ENCODE results near the gene SEL1L. TPM values are rescaled to one million over a fixed set of nuclear protein-coding genes. Genes with fewer than 3 reads are reported as not detected.

Gene SEL1L
- total RNA-seq, 1 donor from 2014 or later: 43.1 TPM

DNA sequence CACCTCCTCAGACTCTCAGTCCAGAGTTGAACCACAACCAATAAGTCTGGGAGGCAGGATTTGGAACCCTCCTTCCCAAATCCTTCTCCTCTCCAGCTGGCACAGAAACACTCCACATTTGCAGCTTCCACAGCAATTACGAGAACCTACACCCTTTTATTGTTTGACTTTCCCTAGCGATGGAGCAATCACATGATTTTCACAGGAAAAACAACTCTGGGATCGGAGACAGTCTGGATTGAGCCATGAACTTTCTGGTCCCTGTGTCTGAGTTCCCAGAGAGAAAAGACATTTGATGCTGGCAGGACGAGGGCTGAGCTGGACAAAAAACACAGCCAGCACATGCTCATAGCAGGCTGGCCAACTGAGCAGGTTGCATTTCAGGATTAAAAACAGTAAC, 84.5 kb downstream of the SEL1L start:
- peaks cover 51% of the 10 kb centered on the region for H3K4me1 Mint-ChIP-seq (ENCODE audit: low read depth, unreplicated experiment)
- peaks cover 6% of the 10 kb centered on the region for H3K27me3 Mint-ChIP-seq (ENCODE audit: unreplicated experiment)
- peak overlapping the region; percentile 95 for H3K27ac Mint-ChIP-seq (ENCODE audit: unreplicated experiment)
- peak overlapping the region; percentile 78 for H3K4me3 Mint-ChIP-seq (ENCODE audit: unreplicated experiment)
- no peak for DNase-seq
- H3K36me3 Mint-ChIP-seq (ENCODE audit: unreplicated experiment): peaks cover 2% of the 10 kb centered on the region
- H3K9me3 Mint-ChIP-seq (ENCODE audit: unreplicated experiment): peaks cover 16% of the 10 kb centered on the region
- TF ChIP-seq, protein P1, sequence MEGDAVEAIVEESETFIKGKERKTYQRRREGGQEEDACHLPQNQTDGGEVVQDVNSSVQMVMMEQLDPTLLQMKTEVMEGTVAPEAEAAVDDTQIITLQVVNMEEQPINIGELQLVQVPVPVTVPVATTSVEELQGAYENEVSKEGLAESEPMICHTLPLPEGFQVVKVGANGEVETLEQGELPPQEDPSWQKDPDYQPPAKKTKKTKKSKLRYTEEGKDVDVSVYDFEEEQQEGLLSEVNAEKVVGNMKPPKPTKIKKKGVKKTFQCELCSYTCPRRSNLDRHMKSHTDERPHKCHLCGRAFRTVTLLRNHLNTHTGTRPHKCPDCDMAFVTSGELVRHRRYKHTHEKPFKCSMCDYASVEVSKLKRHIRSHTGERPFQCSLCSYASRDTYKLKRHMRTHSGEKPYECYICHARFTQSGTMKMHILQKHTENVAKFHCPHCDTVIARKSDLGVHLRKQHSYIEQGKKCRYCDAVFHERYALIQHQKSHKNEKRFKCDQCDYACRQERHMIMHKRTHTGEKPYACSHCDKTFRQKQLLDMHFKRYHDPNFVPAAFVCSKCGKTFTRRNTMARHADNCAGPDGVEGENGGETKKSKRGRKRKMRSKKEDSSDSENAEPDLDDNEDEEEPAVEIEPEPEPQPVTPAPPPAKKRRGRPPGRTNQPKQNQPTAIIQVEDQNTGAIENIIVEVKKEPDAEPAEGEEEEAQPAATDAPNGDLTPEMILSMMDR (IDR thresholded peaks at IDR 0.05; ENCODE audit: partially characterized antibody, unreplicated experiment): no peak

DNA sequence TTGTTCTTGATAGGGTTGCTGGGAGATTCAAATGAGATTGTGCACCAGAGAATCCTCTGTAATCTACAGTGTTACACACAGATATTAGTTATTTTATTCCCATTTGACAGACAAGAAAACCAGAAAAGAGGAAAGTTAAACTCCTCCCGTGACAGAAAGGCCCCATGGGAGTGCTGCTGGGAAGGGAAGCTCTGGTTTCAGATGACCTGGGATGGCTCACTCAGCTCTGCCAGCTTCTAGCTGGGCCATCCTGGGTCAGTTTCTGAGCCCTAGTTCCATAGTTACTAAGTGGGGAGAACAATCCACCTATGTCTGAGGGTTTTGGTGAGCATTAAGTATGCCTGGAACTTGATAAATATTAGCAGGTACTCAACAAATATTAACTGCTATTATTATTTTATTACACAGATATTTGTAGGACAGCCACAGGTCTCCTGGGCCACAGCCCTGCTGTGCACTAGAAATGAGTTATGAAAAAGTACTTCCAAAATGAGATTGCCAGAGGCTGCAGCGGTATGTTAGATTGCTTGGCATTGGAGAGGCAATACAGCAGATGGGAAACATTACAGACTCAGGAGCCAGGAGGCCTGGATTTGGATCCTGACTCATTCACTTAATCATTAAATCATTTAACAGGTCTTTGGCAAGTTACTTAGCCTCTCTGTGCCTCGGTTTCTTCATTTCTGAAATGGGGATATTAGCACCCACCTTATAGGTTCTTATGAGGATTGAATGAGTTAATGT, 86.5 kb downstream of the SEL1L start:
- TF ChIP-seq, protein P1 (IDR thresholded peaks at IDR 0.05; ENCODE audit: partially characterized antibody, unreplicated experiment): no peak
- DNase-seq: no peak
- H3K27ac Mint-ChIP-seq (ENCODE audit: unreplicated experiment): peak overlapping the region; percentile 62
- peaks cover 40% of the 10 kb centered on the region for H3K4me1 Mint-ChIP-seq (ENCODE audit: low read depth, unreplicated experiment)
- peaks cover 19% of the 10 kb centered on the region for H3K9me3 Mint-ChIP-seq (ENCODE audit: unreplicated experiment)
- no peak overlapping the region for H3K4me3 Mint-ChIP-seq (ENCODE audit: unreplicated experiment)
- peaks cover 6% of the 10 kb centered on the region for H3K27me3 Mint-ChIP-seq (ENCODE audit: unreplicated experiment)
- peaks cover 4% of the 10 kb centered on the region for H3K36me3 Mint-ChIP-seq (ENCODE audit: unreplicated experiment)

DNA sequence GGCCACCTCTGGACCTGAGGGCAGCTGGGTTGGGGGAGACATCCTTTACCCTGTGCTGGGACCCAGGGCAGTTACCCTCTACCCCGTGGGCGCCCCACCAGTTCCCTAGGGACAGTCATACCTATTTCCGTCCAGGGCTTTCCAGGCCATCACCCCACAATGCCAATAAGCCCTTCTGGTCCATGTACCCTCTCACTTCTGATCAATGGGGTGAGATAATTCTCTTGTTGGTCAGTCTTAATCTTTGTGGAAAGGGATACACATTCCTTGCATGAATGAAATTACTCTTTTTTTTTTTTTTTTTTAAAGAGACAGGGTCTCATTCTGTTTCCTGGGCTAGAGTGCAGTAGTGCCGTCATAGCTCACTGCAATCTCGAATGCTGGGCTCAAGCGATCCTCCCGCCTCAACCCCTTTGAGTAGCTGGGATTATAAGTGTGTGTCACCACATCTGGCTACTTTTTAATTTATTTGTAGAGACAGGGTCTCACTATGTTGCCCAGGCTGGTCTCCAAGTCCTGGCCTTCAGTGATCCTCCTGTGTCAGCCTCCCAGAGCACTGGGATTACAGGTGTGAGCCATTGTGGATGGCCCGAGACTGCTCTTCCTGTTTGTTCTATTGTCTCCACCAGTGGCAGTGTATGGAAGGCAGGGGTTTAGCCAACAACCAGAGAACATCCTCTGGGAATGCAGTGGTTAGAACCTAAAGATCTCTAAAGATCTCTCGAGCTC, 87.2 kb downstream of the SEL1L start:
- peaks cover 20% of the 10 kb centered on the region for H3K9me3 Mint-ChIP-seq (ENCODE audit: unreplicated experiment)
- H3K36me3 Mint-ChIP-seq (ENCODE audit: unreplicated experiment): peaks cover 4% of the 10 kb centered on the region
- no peak overlapping the region for H3K4me3 Mint-ChIP-seq (ENCODE audit: unreplicated experiment)
- peaks cover 40% of the 10 kb centered on the region for H3K4me1 Mint-ChIP-seq (ENCODE audit: low read depth, unreplicated experiment)
- no peak for DNase-seq
- H3K27ac Mint-ChIP-seq (ENCODE audit: unreplicated experiment): peak overlapping the region; percentile 62
- H3K27me3 Mint-ChIP-seq (ENCODE audit: unreplicated experiment): peaks cover 8% of the 10 kb centered on the region
- TF ChIP-seq, protein P1 (IDR thresholded peaks at IDR 0.05; ENCODE audit: partially characterized antibody, unreplicated experiment): no peak

DNA sequence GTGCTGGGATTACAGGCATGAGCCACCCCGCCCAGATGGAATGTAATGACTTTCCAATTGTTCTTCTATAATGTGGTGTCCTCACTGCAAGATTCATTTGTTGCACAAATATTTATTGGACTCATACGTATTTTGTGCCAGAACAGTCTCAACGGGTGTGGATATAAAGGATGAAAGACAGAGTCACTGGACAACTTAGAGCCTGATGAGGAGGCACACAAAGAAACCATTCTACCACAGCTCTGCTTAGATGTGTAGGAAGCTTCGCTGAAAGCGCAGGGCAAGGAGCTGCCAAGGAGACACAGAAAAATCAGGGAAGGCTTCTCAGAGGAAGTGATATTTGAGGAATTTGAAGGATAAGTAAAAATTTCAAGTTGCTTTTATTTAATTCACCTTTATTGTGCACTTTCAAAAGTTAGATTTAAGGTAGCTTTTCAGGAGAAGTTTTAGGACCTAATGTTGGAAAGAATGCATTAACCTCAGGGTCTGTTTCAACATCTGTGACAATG, 92.0 kb downstream of the SEL1L start:
- Mint-ChIP-seq H3K36me3 (ENCODE audit: unreplicated experiment) (peaks cover 8% of the 10 kb centered on the region), H3K4me1 (ENCODE audit: low read depth, unreplicated experiment) (peaks cover 8% of the 10 kb centered on the region), H3K27me3 (ENCODE audit: unreplicated experiment) (peaks cover 6% of the 10 kb centered on the region), H3K9me3 (ENCODE audit: unreplicated experiment) (peaks cover 11% of the 10 kb centered on the region), H3K4me3 (ENCODE audit: unreplicated experiment) (no peak overlapping the region), H3K27ac (ENCODE audit: unreplicated experiment) (no peak overlapping the region)
- TF ChIP-seq, protein P1 (IDR thresholded peaks at IDR 0.05; ENCODE audit: partially characterized antibody, unreplicated experiment): no peak
- no peak for DNase-seq

DNA sequence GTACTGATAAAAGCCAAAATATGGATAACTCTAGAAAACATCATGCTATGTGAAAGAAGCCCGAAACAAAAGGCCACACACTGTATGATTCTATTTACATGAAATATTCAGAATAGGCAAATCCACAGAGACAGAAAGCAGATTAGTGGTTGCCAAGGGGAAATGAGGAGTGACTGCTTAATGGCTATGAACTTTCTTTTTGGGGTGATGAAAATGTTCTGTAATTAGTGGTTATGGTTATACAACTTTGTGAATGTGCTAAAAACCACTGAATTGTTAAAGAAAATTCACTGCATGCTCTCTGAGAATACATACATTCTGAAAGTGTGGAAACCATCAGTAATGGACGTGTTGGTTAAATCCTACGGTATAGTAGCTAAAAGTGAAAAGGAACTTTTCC, 93.6 kb downstream of the SEL1L start:
- TF ChIP-seq, protein P1 (IDR thresholded peaks at IDR 0.05; ENCODE audit: partially characterized antibody, unreplicated experiment): no peak
- Mint-ChIP-seq H3K27ac (ENCODE audit: unreplicated experiment) (no peak overlapping the region), H3K4me1 (ENCODE audit: low read depth, unreplicated experiment) (peaks cover 7% of the 10 kb centered on the region), H3K27me3 (ENCODE audit: unreplicated experiment) (peaks cover 12% of the 10 kb centered on the region), H3K9me3 (ENCODE audit: unreplicated experiment) (peaks cover 16% of the 10 kb centered on the region), H3K4me3 (ENCODE audit: unreplicated experiment) (no peak overlapping the region), H3K36me3 (ENCODE audit: unreplicated experiment) (peaks cover 8% of the 10 kb centered on the region)
- DNase-seq: no peak

Data from glutamatergic neuron (in vitro differentiated cells).